Stimulated activated CD8-positive, alpha-beta memory T cell treated with anti-CD3 and anti-CD28 coated beads, Interleukin-7, amount 100 ng/mL, for 24 hours (primary cell): Measurements from ENCODE around the gene SCNN1B.

Experiments
- DNase-seq: peaks from one replicate; pipeline ENCODE4 v3.0.0-alpha.2; 2020; ENCODE audit warnings: low read depth

SCNN1B gene

DNA sequence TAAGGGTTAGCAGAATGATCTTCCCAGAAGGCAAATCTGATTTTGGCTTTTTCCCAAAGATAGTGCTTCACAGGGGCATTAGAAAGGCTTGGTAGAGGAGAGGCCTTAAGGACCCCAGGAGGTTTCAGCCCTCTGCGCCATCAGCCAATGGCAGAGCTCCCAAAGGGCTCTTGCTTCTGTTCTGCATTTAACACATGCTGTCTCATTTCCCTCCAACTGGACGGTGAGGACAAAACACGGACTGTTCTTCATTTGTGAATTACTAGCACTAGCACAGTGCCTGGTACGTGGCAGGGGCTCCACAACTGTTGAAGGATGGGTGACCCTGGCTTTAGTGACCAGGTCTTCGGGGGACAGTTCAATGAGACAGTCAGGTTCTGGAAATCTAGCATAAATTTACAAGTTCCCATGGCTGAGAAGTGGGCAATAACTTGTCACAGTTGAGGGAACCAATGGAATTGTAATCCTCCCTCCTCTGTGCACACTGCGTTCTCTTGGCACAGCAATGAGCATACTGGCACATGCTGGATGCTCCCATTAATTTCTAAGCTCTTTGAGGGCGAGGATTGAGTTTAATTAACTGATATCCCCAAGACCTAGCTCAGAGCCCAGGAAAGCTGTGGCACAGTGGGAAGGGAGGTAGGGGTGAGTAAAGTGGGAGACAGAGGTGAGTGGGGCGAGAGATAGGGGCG lies 105.5 kb downstream of the SCNN1B start:
- no peak for DNase-seq

DNA sequence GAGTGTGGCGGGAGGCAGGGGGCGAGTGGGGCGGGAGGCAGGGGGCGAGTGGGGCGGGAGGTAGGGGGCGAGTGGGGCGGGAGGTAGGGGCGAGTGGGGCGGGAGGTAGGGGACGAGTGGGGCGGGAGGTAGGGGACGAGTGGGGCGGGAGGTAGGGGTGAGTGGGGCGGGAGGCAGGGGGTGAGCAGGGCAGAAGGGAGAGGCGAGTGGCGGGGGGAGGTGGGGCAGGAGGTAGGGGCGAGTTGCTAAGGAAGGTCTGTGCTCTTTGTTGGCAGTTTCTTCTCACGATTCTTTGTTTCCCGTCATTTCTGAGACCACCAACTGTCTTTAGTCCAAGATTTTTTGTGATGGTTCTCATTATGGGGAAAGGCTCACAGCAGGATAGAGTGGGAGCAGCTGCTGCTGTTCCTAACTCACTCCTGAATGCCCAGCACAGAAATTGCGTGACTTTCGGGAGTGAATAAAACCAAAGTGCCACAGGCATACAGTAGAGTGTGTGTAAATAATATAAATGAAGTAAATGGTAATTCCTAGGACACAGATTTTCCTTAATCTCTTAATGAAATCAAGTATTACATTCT lies 106.2 kb downstream of the SCNN1B start:
- no peak for DNase-seq

DNA sequence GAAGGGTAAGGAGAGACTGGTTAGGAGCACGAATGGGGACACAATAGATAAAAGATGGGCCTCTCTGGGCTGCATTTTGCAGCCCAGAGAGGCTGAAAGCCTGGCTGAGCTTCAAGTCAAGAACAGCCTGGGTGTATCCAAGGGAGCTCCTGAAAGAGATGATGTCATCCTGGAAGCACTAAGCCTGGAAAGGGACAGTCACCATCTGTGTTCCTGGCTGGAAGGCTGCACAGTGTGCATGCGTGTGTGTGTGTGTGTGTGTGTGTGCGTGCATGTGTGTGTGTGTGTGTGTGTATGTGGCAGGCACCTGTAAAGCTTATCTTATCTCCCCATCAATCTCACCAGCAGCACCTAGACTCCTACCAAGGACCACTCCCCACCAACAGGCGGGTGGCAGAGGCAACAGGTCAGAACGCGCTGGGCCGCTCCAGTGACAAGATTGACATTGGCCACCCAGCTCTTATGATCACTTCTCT lies 106.8 kb downstream of the SCNN1B start:
- no peak for DNase-seq

DNA sequence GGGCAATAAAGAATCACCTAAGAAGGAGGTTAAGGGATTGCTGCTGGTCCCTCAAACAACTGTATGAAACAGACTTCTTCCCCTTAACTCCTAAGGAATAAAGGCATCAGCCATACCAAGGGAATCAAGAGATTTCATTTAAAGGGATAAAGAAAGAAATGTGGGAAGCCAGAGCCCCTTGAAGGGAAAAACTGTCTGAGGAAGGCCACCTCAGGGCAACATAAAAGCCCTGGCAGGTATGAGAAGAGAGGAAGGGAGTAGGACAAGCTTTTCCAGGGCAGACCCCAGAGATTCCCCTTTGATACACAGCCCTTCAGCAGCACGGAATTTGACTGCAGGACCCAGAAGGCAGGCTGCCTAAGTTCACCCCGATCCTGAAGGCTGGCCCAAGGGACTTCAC lies 107.4 kb downstream of the SCNN1B start:
- no peak for DNase-seq

DNA sequence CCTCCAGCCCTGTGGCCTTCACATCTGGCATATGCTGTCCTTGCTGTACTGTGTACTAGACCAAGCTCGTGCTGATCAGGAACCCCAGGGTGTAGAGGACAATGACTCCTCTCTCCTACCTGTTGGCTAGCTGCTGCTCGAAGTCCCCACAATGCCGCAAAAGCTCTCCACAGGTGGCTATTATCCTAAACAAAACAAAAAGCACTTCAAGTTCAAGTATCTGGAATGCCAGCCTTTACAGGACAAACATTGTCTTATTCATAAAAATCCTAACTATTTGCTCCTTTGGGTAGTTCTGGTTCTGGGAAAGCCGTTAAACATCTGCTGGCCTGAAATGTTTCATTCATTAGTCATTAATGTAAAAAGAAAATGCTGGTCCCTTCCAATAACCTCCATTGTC lies 108.1 kb downstream of the SCNN1B start:
- DNase-seq = no peak

DNA sequence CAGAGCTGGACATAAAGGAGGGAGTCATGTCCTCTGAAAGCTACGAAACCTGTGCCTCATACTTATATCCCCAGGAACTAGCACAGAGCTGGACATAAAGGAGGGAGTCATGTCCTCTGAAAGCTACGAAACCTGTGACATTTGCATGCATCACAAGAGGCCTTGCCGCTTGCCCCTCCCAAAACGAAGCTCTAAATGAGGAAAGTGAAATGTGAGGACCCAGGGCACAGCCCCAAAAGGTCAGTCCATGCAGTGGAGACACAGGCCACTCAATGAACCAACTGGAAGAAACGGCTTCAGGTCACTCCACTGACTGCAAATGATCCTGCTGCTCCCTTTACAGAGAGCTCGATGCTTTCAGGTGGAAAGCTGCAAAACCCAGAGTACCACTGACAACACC lies 112.6 kb downstream of the SCNN1B start:
- DNase-seq = no peak

DNA sequence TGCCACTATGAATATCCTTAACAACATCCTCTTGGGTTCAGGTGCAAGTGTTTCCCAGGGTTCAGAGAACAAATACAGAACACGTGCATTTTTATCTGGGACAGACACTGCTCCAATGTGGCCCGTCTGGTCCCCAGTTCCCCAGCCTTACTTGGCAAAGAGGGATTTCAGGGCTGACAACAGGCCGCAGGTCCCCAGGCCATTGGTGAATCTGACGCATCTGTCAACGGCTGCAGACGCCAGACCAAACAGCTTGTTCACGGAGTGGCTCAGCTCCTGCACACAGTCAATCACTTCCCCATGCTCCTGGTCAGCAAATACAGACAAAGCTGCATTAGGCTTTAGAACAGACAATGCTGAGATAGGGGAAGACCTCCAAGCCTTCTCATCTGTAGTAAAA lies 114.7 kb downstream of the SCNN1B start:
- DNase-seq = no peak

DNA sequence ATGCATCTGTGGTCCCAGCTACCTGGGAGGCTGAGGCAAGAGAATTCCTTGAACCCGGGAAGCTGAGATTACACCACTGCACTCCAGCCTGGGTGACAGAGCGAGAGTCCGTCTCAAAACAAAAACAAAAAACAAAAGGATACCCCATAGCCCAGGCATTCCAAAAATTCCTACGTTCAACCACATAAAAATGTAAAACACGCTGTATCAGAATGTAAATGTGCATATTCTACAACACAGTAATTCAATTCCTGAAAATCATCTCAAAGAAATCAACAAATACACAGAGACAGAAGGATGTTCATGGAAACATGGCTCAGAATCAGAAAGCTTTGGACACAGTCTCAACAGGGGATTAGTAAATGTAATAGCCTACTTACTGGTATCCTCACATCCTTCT lies 117.9 kb downstream of the SCNN1B start:
- no peak for DNase-seq

DNA sequence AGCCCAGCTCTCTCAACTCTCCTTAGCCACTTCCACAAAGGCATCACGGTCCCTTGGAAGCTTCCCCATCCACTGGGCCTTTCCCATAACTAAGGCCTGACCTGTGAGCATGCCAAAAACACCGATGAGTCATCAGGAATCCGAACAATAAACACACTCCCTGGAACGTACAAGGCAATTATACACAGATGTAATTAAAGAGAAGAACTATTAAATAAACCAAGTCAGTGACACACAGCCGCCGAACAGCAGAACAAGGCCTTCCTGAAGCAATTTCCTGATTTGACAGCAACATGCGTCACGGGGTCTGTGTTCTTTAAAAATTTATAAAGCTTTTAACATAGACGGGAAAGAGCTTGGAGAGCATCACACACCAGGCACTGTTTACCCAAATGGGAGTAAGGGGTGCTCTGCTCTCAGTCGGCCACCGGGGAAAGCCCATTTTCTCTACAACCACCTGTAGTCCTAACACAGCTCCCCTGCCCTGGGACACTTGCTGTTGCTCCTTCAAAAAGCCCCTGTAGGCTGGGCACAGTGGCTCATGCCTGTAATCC lies 121.5 kb downstream of the SCNN1B start:
- DNase-seq = no peak

DNA sequence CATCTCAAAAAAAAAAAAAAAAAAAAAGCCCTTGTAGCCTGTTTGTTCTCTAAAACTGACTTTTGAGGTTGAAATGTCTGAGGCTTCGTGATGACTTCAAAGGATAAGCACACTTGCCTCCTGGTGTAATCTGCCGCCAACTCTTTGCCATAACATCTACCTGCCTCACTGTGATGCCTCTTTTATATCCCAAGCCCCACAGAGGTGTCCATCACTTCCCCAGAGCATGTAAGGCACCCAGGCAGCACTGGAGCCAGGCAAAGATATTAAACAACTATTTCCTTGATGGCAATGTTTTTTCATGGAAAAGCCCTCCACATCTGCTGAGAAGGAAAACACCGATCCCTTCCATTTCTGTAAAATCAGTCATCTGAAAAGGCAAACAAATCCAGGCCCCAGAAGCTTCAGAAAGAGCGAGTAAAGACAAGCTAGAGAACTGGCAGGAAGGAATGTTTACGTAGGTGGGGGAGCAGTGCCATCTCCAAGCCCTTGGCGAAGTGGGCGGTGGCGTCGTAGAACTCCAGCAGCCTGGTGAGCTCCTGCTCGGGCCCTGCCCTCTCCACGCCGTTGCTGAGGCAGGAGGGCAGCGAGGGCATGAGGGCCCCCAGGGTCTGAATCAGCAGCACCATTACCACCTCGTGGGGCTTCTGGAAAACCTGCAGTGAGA lies 122.3 kb downstream of the SCNN1B start:
- no peak for DNase-seq

DNA sequence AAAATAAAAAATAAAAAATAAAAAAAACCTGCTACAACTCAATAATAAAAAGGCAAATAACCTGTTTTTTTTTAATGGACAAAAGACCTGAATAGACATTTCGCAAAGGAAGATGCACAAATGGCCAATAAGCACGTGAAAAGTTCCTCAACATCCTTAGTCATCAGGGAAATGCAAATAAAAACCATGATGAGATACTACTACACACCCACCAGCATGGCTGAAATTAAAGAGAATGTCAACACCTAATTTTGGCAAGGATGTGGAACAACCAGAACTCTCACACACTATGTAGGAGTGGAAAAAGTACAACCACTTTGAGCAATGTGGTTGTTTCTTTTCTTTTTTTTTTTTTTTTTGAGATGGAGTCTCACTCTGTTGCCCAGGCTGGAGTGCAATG lies 126.2 kb downstream of the SCNN1B start:
- no peak for DNase-seq
